ENCODE results near the gene PLD4.
"Not testable (repeated sequence)": the region's sequence is repeated elsewhere in the genome, so short reads cannot be mapped to it uniquely, and the experiment has no call there.

The PLD4 gene

DNA sequence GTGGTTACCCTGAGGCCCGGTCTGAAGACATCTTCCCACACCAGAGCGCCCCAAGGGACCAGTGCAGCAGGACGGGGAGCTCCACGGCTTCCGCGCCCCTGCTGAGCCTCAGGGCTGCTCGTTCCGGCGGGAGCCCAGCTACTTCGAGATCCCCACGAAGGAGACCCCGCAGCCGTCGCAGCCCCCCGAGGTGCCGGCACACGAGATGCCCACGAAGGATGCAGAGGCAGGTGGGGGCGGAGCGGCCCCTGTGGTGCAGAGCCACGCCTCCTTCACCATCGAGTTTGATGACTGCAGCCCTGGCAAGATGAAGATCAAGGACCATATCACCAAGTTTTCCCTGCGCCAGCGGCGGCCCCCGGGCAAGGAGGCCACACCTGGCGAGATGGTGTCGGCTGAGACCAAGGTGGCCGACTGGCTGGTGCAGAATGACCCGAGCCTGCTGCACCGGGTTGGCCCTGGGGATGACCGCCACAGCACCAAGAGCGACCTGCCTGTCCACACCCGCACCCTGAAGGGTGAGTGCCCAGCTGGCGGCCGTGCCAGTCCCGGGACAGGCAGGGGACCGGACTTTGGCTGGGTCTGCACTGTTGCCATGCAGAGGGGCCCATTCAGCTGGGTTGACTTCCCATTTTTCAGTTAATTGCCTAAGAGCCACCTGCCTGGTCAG, 41.6 kb upstream of the PLD4 start:
- Histone ChIP-seq H3K14ac (ENCODE audit: low read length) (no peak overlapping the region), H3K18ac (ENCODE audit: low read length) (no peak overlapping the region), H4K91ac (ENCODE audit: low read depth, low read length) (no peak overlapping the region)

GRCh38 chr14:104883681-104884361, 40.9 kb upstream of the PLD4 start:
- H3K79me1 ChIP-seq (ENCODE audit: low read length), result no peaks in the 10 kb centered on the region
- no peak overlapping the region for H2BK5ac ChIP-seq (ENCODE audit: low read depth, low read length, poor library complexity)
- no CpG with 5 or more reads among the region's 49 CpGs for WGBS (ENCODE audit: extremely low coverage, insufficient coverage, insufficient read length)
- H3K14ac ChIP-seq (ENCODE audit: low read length), result no peak overlapping the region
- H3K4me2 ChIP-seq (ENCODE audit: low read length), result no peak overlapping the region
- no peak overlapping the region for H2BK12ac ChIP-seq (ENCODE audit: low read length)
- H3K18ac ChIP-seq (ENCODE audit: low read length), result no peak overlapping the region
- no peak overlapping the region for H2AK5ac ChIP-seq (ENCODE audit: low read length)
- H4K12ac ChIP-seq (ENCODE audit: low read depth, low read length), result no peak overlapping the region
- H2BK120ac ChIP-seq (ENCODE audit: insufficient read depth, low read length, poor library complexity), result no peak overlapping the region
- H3K4ac ChIP-seq (ENCODE audit: low read depth, low read length), result no peak overlapping the region
- no peak overlapping the region for H3K9ac ChIP-seq (ENCODE audit: low read length)
- no peak for DNase-seq
- H3K36me3 ChIP-seq (ENCODE audit: control insufficient read depth in 1 of 2, insufficient read depth in 2 of 2, low read length in 2 of 2), result peaks cover 70 to 76% of the 10 kb centered on the region in 2 experiments
- H3K79me2 ChIP-seq (ENCODE audit: control insufficient read depth, insufficient read depth, low read length, poor library complexity), result no peaks in the 10 kb centered on the region
- H3K27me3 ChIP-seq (ENCODE audit: insufficient read depth, low read length), result no peaks in the 10 kb centered on the region
- peaks cover 0 to 3% of the 10 kb centered on the region in 2 experiments for H3K4me1 ChIP-seq (ENCODE audit: control insufficient read depth in 1 of 2, insufficient read depth in 2 of 2, low read length in 2 of 2)
- H3K23ac ChIP-seq (ENCODE audit: low read length), result no peak overlapping the region
- no peak overlapping the region for H4K8ac ChIP-seq (ENCODE audit: low read depth, low read length)
- H3K9me3 ChIP-seq (ENCODE audit: insufficient read depth, low read depth, low read length), result peaks cover 7% of the 10 kb centered on the region
- no peak overlapping the region for H3K27ac ChIP-seq (ENCODE audit: low read depth, low read length)
- no peak overlapping the region for H2AFZ ChIP-seq (ENCODE audit: insufficient read depth, low read length, poor library complexity)
- H4K91ac ChIP-seq (ENCODE audit: low read depth, low read length), result no peak overlapping the region
- no peak overlapping the region for H3K4me3 ChIP-seq (ENCODE audit: low read depth, low read length)

More for the DNA sequence above, 41.6 kb upstream of the PLD4 start:
- peaks cover 71 to 76% of the 10 kb centered on the region in 2 experiments for H3K36me3 ChIP-seq (ENCODE audit: control insufficient read depth in 1 of 2, insufficient read depth in 2 of 2, low read length in 2 of 2)
- no peaks in the 10 kb centered on the region for H3K79me2 ChIP-seq (ENCODE audit: control insufficient read depth, insufficient read depth, low read length, poor library complexity)
- no peak overlapping the region for H3K9ac ChIP-seq (ENCODE audit: low read length)
- peaks cover 7% of the 10 kb centered on the region for H3K9me3 ChIP-seq (ENCODE audit: insufficient read depth, low read depth, low read length)
- H4K8ac ChIP-seq (ENCODE audit: low read depth, low read length), result no peak overlapping the region
- H2BK5ac ChIP-seq (ENCODE audit: low read depth, low read length, poor library complexity), result no peak overlapping the region
- H3K23ac ChIP-seq (ENCODE audit: low read length), result no peak overlapping the region
- no peak overlapping the region for H2BK120ac ChIP-seq (ENCODE audit: insufficient read depth, low read length, poor library complexity)
- no peaks in the 10 kb centered on the region for H3K27me3 ChIP-seq (ENCODE audit: insufficient read depth, low read length)
- H3K4me2 ChIP-seq (ENCODE audit: low read length), result no peak overlapping the region
- H3K4me1 ChIP-seq (ENCODE audit: control insufficient read depth in 1 of 2, insufficient read depth in 2 of 2, low read length in 2 of 2), result peaks cover 0 to 3% of the 10 kb centered on the region in 2 experiments
- no CpG with 5 or more reads among the region's 38 CpGs for WGBS (ENCODE audit: extremely low coverage, insufficient coverage, insufficient read length)
- H3K4me3 ChIP-seq (ENCODE audit: low read depth, low read length), result no peak overlapping the region
- no peak overlapping the region for H3K27ac ChIP-seq (ENCODE audit: low read depth, low read length)
- H4K12ac ChIP-seq (ENCODE audit: low read depth, low read length), result no peak overlapping the region
- no peak overlapping the region for H2AFZ ChIP-seq (ENCODE audit: insufficient read depth, low read length, poor library complexity)
- H2AK5ac ChIP-seq (ENCODE audit: low read length), result no peak overlapping the region
- no peak overlapping the region for H2BK12ac ChIP-seq (ENCODE audit: low read length)
- H3K4ac ChIP-seq (ENCODE audit: low read depth, low read length), result no peak overlapping the region
- no peaks in the 10 kb centered on the region for H3K79me1 ChIP-seq (ENCODE audit: low read length)
- DNase-seq, result no peak

DNA sequence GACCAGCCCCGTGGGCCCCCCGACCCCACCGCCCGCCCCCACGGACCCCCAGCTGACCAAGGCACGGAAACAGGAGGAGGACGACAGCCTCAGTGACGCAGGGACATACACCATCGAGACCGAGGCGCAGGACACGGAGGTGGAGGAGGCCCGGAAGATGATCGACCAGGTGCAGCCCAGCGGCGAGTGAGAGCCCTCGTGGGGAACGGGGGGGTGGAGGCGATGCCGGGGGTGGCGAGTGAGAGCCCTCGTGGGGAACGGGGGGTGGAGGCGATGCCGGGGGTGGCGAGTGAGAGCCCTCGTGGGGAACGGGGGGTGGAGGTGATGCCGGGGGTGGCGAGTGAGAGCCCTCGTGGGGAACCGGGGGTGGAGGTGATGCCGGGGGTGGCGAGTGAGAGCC, 40.3 kb upstream of the PLD4 start:
- H4K12ac ChIP-seq (ENCODE audit: low read depth, low read length); H3K4me2 ChIP-seq (ENCODE audit: low read length); H3K79me2 ChIP-seq (ENCODE audit: control insufficient read depth, insufficient read depth, low read length, poor library complexity); H2BK5ac ChIP-seq (ENCODE audit: low read depth, low read length, poor library complexity); DNase-seq; H3K27ac ChIP-seq (ENCODE audit: low read depth, low read length); H3K23ac ChIP-seq (ENCODE audit: low read length); H3K27me3 ChIP-seq (ENCODE audit: insufficient read depth, low read length); H4K91ac ChIP-seq (ENCODE audit: low read depth, low read length); H2BK12ac ChIP-seq (ENCODE audit: low read length); H3K9me3 ChIP-seq (ENCODE audit: insufficient read depth, low read depth, low read length); H3K79me1 ChIP-seq (ENCODE audit: low read length); H3K18ac ChIP-seq (ENCODE audit: low read length); H3K4me1 ChIP-seq (ENCODE audit: control insufficient read depth in 1 of 2, insufficient read depth in 2 of 2, low read length in 2 of 2); H2AFZ ChIP-seq (ENCODE audit: insufficient read depth, low read length, poor library complexity); H4K8ac ChIP-seq (ENCODE audit: low read depth, low read length); H3K14ac ChIP-seq (ENCODE audit: low read length); H3K4ac ChIP-seq (ENCODE audit: low read depth, low read length); H2BK120ac ChIP-seq (ENCODE audit: insufficient read depth, low read length, poor library complexity); H3K9ac ChIP-seq (ENCODE audit: low read length); H2AK5ac ChIP-seq (ENCODE audit: low read length); H3K4me3 ChIP-seq (ENCODE audit: low read depth, low read length): not testable (repeated sequence)
- peaks cover 75 to 78% of the 10 kb centered on the region in 2 experiments for H3K36me3 ChIP-seq (ENCODE audit: control insufficient read depth in 1 of 2, insufficient read depth in 2 of 2, low read length in 2 of 2)
- no CpG with 5 or more reads among the region's 34 CpGs for WGBS (ENCODE audit: extremely low coverage, insufficient coverage, insufficient read length)

GRCh38 chr14:104885031-104885972, 39.4 kb upstream of the PLD4 start:
- Histone ChIP-seq H3K9me3 (ENCODE audit: insufficient read depth, low read depth, low read length) (peaks cover 5% of the 10 kb centered on the region), H3K9ac (ENCODE audit: low read length) (no peak overlapping the region), H2BK5ac (ENCODE audit: low read depth, low read length, poor library complexity) (no peak overlapping the region), H3K4me2 (ENCODE audit: low read length) (no peak overlapping the region), H3K79me2 (ENCODE audit: control insufficient read depth, insufficient read depth, low read length, poor library complexity) (no peaks in the 10 kb centered on the region), H3K27me3 (ENCODE audit: insufficient read depth, low read length) (no peaks in the 10 kb centered on the region), H3K36me3 (ENCODE audit: control insufficient read depth in 1 of 2, insufficient read depth in 2 of 2, low read length in 2 of 2) (peaks cover 70 to 72% of the 10 kb centered on the region in 2 experiments), H3K14ac (ENCODE audit: low read length) (no peak overlapping the region), H2AK5ac (ENCODE audit: low read length) (no peak overlapping the region), H3K23ac (ENCODE audit: low read length) (no peak overlapping the region), H2AFZ (ENCODE audit: insufficient read depth, low read length, poor library complexity) (no peak overlapping the region), H4K91ac (ENCODE audit: low read depth, low read length) (no peak overlapping the region), H2BK120ac (ENCODE audit: insufficient read depth, low read length, poor library complexity) (no peak overlapping the region), H3K18ac (ENCODE audit: low read length) (no peak overlapping the region), H3K4me1 (ENCODE audit: control insufficient read depth in 1 of 2, insufficient read depth in 2 of 2, low read length in 2 of 2) (peaks cover 0 to 3% of the 10 kb centered on the region in 2 experiments), H4K12ac (ENCODE audit: low read depth, low read length) (no peak overlapping the region), H4K8ac (ENCODE audit: low read depth, low read length) (no peak overlapping the region), H3K4me3 (ENCODE audit: low read depth, low read length) (no peak overlapping the region), H2BK12ac (ENCODE audit: low read length) (no peak overlapping the region), H3K27ac (ENCODE audit: low read depth, low read length) (no peak overlapping the region), H3K4ac (ENCODE audit: low read depth, low read length) (no peak overlapping the region), H3K79me1 (ENCODE audit: low read length) (no peaks in the 10 kb centered on the region)
- DNase-seq, result no peak
- WGBS (ENCODE audit: extremely low coverage, insufficient coverage, insufficient read length), result no CpG with 5 or more reads among the region's 38 CpGs
